Measurements from ENCODE around the gene OTOF.

The OTOF gene

GRCh38 chr2:26449278-26450030 is 28.5 kb downstream of the OTOF start:
- DNase-seq = no peak

GRCh38 chr2:26448651-26449050 is 29.3 kb downstream of the OTOF start:
- DNase-seq = no peak

DNA sequence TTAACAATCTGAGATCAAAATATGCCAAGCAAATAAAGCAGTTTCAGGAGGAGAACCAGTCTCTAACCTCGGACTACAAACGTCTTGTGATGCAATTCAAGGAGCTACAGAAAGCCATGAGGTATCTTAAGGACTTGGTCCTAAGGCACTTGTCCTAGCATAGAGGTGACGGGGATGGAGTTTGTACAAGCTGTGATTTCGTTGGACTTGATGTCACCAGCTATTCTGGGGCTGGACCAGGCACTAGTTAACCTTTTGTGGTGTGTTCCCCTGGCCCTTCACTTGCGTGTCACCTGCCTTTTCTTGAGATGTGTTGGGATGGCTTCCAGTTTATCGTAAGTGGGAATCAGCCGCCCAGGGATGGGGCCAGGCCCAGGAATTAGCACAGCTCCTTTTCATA is 33.7 kb downstream of the OTOF start:
- DNase-seq = no peak

DNA sequence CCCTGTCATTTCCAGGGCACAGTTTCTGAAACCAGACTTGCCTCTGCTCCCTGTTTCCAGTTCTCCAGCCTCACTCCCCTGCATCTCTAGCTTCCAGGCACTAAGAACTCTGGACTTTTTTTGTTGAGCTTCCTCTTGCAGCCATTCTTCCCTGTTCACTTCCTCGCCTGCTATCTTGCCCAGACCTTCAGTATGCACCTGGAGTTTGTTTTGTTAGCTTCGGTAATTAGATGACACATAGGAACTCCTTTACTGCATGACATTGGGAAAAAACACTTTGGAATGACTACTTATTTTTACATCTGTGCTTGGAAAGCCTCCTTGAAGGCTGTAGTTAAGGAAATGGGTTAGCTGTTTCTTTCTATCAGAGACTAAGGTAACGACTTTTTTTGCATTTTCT is 35.2 kb downstream of the OTOF start:
- no peak for DNase-seq

GRCh38 chr2:26442301-26442700 is 35.6 kb downstream of the OTOF start:
- no peak for DNase-seq

GRCh38 chr2:26438926-26439325 is 39.0 kb downstream of the OTOF start:
- no peak for DNase-seq

DNA sequence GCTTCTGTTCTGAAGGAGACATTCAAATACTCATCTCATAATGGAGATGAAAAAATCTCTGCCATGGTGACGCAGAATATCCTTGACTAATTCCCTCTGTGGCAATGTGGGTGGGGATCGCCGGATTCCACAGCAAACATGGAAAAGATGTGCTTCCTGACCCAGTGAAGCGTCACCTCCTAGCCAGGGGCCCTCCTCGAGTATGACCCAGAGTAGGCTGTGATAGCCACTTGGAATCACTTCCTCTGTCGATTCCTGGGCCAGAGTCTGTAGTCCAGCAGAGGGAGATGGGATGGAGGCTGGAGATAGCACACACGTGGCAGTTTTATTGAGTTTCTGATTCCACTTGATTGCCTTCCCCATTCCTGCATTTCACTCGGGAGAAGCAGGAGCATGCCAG is 39.4 kb downstream of the OTOF start:
- DNase-seq = no peak

DNA sequence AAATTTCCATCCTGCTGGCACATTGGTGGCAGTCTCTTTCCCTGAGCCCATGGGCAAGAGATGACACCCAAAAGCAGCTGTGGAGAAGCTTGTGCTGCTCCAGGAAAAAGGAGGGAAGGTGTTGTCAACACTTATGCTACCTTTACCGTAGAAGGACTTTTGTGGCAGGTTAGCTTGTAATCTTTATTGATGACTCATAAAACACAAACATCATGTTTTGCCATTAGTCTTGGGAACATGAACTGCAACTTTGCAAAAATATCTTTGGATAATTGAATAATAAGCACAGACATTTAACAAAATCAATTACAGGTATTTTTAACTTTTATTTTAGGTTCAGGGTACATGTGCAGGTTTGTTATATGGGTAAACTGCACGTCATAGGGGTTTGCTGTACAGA is 42.8 kb downstream of the OTOF start:
- no peak for DNase-seq

GRCh38 chr2:26432859-26433258 is 45.1 kb downstream of the OTOF start:
- no peak for DNase-seq

- DNase-seq = no peak
Observed at GRCh38 chr2:26432363-26432762, 45.6 kb downstream of the OTOF start.

DNA sequence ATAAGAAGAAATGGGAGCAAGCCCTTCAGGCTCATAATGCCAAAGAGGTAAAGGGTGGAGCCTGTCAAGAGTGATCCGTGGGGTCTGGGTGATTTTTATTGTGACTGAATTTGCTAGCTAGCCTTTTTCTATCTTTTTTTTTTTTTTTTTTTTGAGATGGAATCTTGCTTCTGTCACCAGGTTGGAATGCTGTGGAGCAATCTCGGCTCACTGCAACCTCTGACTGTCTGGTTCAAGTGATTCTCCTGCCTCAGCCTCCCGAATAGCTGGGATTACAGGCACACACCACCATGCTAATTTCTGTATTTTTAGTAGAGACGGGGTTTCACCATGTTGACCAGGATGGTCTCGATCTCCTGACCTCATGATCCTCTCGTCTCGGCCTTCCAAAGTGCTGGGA is 47.1 kb downstream of the OTOF start:
- no peak for DNase-seq

DNA sequence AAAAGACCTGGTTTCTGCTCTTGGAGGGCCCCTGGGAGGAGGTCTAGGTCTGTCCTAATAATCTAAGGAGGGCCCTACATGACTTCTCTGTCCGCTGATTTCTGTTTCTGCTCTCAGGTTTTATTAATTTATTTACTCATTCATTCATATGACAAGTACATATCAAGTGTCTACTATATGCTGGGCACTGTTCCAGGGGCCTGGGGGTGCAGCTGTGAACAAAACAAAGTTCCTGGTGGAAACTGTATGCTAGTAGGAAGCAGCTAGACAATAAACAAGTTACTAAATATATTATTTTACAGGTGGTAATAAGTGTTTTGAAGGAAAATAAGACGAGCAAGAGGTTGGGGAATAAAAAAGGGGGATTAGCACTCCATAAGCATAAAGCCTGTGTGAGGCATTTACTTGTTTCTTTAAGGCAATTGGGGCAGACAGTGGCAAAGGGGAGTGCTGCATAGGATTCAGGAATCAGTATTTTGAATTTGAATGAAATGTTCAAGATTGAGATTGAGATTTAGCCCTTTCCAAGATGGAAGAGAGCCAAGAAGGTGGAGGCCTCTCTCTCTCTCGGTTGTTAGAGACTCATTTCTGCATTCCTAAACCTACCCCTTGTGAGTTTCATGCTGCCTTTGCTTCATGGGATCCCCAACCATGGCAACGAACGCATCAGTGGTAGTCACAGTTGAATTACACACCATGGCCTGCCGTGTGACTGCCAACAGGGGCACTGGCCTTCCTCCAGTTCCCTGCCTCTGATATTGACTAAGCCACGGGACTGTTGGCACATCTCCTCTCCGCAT is 47.9 kb downstream of the OTOF start:
- no peak for DNase-seq

GRCh38 chr2:26428846-26429245 is 49.1 kb downstream of the OTOF start:
- no peak for DNase-seq

DNA sequence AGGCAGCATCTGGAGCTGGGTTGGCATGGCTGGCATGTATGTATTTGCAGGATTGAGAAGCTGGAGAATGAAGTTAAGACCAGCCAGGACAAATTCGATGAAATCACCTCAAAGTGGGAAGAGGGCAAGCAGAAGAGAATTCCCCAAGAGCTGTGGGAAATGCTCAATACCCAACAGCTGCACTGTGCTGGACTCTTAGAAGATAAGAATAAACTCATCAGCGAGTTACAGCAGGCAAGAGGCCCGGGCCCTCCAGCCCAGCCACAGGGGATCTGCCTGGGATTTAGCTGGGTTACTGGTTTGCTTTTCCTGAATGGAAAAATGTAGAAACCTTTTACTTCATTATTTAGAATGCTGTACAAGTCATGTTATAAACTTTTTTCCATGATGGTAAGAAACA is 53.7 kb downstream of the OTOF start:
- no peak for DNase-seq

DNA sequence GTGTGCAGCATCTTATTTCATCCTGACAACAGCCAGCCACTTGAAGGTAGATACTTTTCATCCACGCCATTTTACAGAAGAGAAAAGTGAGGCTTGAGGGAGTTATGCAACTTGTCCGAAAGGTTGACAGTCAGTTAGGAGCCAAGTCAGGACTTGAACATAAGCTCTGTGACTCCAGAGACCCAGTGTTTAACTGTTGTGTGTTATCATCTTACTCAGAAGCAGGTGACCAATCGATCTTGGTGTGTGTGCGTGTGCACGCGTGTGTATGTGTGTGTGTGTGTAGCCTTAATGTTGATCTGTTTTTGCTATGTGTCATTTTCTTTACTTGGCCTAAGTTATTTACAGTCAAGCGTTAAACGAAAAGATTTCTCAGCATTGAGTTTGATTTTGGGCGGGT is 54.2 kb downstream of the OTOF start:
- no peak for DNase-seq

DNA sequence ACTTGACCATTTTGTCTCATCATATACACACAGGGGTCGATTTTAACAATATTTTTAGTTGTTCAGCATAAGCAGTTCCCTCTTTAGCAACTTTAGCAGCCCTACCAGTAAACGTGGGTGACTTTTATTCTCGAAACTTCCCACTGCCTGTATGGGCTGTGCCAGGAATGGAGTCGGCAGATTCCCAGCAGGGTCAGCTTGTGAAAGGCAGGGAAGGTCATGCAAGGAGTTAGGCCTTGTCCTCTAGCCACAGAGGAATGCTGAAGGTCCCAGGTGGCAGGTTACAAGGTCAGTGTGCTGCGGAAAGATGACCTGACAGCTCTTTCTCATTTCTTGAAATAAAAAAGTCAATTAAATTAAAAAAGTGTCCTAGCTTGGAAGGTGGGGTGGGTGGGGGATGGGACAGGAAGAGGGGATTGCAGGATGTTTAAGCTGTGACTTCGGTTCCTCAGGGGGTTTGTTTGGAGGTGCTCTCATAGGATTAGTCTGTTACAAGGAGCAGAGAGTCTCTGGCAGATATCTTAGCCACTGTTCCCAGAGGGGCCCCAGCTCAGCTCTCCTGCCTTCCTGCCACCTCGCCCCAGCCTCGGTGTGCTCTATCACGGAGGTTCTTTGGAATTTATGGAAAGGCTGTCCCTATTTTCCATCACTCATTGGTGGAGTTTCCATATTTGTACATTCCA is 54.8 kb downstream of the OTOF start:
- no peak for DNase-seq

DNA sequence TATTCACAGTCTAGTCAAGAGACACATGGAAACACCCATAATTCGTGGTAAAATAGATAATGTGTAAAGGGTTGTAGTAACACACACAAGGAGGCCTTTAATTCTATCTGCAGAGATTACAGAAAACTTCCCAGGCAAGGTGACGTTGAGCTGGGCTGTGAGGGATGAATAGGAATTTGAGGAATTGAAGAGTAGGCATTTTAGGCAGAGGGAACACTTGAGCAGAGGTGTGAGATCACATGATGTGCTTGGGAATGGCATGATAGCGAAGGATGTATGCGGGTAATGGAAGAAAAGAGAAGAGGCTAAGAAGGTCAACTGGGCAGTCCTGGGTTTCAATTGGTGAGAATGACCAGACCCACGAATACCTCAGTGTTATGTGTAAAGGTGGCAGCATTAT is 56.0 kb downstream of the OTOF start:
- no peak for DNase-seq

DNA sequence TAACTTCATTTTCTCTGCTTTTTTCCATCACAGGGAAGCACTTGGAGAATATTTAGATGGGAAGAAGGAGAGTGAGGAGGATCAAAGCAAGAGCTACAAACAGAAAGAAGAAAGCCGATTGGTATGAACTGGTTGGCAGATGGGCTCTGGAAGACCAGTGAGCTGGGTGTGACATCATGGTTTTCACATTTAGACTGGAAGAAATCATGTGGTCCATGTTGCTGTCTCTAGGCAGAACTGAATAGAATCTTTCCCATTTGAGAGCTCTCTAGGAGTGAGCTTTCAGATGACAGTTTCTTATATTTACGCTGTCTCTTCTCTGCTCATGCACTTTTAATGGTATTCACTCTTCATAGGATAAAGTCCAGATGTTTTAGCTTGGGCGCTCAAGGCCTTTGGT is 63.6 kb downstream of the OTOF start:
- DNase-seq = no peak

- DNase-seq = no peak
Observed at GRCh38 chr2:26412091-26412673, 65.7 kb downstream of the OTOF start.

DNA sequence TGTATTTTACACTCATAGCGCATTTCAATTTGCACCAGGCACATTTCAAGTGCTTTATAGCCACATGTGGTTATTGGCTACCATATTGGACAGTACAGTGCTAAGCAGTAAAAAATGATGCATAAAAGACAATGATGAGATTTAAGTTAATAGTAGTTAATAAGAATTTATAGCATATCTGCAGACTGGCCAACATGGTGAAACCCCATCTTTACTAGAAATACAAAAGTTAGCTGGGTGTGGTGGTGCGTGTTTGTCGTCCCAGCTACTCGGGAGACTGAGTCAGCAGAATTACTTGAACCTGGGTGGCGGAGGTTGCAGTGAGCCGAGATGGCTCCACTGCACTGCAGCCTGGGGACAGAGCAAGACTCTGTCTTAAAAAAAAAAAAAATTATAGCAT is 66.5 kb downstream of the OTOF start:
- no peak for DNase-seq

DNA sequence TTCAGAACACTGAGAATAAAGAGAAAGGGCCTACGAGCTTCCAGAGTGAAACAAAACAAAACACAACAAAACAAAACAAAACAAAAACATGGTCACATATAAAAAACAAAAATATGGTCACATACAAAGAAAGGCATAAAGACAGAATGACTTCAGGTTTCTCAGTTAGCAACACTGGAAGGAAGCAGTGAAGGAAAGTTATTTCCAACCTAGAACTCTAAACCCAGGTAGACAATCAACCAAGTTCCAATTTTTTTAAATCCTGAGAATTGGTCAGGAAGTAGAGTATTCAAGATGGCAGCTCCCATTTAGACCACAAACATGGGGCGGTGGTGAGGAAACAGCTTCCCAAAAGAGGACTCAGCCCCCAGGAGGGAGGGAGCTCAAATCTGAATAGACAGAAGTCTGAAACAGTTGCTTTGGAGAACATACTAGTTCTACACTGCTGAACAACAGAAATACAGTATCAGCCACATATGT is 67.1 kb downstream of the OTOF start:
- DNase-seq = no peak

- no peak for DNase-seq
Observed at GRCh38 chr2:26409785-26410184, 68.1 kb downstream of the OTOF start.

GRCh38 chr2:26407526-26407925 is 70.4 kb downstream of the OTOF start:
- DNase-seq = no peak
